Measurements from ENCODE around the gene LRRN3.

DNA sequence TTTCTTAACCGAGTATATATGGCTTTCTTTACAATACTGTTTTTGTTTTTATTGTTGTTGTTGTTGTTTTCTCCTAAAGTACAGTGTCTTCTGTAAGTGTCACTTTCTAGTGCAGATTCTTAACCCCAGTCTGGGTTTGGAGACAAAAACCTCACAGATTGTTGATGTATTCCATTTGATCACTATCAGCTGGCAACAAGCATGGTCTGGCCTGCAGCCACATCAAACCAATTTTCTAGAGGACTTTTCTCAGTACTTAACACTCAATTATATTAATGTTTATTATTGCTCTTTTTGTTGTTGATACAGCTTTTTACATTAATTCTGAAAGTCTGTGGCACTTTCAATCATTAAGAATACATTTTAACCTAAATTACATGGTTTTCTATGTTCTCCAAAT, 17.1 kb downstream of the LRRN3 start:
- TF ChIP-seq POLR2A (IDR thresholded peaks at IDR 0.05) (no peak), POLR2AphosphoS5 (IDR thresholded peaks at IDR 0.05) (no peak)
- TF ChIP-seq, protein P1, sequence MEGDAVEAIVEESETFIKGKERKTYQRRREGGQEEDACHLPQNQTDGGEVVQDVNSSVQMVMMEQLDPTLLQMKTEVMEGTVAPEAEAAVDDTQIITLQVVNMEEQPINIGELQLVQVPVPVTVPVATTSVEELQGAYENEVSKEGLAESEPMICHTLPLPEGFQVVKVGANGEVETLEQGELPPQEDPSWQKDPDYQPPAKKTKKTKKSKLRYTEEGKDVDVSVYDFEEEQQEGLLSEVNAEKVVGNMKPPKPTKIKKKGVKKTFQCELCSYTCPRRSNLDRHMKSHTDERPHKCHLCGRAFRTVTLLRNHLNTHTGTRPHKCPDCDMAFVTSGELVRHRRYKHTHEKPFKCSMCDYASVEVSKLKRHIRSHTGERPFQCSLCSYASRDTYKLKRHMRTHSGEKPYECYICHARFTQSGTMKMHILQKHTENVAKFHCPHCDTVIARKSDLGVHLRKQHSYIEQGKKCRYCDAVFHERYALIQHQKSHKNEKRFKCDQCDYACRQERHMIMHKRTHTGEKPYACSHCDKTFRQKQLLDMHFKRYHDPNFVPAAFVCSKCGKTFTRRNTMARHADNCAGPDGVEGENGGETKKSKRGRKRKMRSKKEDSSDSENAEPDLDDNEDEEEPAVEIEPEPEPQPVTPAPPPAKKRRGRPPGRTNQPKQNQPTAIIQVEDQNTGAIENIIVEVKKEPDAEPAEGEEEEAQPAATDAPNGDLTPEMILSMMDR (IDR thresholded peaks at IDR 0.05): no peak
